C4-2B (cell line): ENCODE results near the gene MYADML2.

Experiments
- H3K27ac ChIP-seq: fragments of 450-650 bp; 2 replicates; pipeline ENCODE4 v1.5.1; 2017
- ZFX ChIP-seq: fragments of 450-650 bp; IDR thresholded peaks from 2 replicates; pipeline ENCODE4 v1.6.1; 2017
- TF ChIP-seq, protein P1 (sequence below): fragments of 450-650 bp; conservative IDR thresholded peaks from 2 replicates; pipeline ENCODE4 v1.5.1; 2017; ENCODE audit warnings: mild to moderate bottlenecking

Gene MYADML2

DNA sequence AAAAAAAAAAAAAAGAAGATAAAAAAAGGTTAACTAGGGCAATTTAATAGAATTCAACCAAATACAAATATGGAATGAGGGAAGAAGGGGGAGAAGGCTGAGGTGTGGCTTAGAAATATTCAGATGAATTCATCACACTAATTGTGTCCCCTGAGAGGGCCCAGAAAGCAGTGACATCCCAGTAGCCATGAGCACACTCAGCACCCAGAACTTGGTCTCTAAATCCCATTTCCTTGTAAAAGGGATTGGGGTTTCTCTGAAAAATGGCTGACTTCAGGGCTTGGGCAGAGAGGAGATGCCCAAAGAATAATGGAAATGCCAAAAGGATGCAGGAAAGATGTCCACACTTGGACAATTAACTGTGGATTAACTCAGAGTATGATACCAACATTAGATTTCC lies 26.4 kb upstream of the MYADML2 start:
- TF ChIP-seq, protein P1, sequence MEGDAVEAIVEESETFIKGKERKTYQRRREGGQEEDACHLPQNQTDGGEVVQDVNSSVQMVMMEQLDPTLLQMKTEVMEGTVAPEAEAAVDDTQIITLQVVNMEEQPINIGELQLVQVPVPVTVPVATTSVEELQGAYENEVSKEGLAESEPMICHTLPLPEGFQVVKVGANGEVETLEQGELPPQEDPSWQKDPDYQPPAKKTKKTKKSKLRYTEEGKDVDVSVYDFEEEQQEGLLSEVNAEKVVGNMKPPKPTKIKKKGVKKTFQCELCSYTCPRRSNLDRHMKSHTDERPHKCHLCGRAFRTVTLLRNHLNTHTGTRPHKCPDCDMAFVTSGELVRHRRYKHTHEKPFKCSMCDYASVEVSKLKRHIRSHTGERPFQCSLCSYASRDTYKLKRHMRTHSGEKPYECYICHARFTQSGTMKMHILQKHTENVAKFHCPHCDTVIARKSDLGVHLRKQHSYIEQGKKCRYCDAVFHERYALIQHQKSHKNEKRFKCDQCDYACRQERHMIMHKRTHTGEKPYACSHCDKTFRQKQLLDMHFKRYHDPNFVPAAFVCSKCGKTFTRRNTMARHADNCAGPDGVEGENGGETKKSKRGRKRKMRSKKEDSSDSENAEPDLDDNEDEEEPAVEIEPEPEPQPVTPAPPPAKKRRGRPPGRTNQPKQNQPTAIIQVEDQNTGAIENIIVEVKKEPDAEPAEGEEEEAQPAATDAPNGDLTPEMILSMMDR, result no peak
- no peak for TF ChIP-seq ZFX

DNA sequence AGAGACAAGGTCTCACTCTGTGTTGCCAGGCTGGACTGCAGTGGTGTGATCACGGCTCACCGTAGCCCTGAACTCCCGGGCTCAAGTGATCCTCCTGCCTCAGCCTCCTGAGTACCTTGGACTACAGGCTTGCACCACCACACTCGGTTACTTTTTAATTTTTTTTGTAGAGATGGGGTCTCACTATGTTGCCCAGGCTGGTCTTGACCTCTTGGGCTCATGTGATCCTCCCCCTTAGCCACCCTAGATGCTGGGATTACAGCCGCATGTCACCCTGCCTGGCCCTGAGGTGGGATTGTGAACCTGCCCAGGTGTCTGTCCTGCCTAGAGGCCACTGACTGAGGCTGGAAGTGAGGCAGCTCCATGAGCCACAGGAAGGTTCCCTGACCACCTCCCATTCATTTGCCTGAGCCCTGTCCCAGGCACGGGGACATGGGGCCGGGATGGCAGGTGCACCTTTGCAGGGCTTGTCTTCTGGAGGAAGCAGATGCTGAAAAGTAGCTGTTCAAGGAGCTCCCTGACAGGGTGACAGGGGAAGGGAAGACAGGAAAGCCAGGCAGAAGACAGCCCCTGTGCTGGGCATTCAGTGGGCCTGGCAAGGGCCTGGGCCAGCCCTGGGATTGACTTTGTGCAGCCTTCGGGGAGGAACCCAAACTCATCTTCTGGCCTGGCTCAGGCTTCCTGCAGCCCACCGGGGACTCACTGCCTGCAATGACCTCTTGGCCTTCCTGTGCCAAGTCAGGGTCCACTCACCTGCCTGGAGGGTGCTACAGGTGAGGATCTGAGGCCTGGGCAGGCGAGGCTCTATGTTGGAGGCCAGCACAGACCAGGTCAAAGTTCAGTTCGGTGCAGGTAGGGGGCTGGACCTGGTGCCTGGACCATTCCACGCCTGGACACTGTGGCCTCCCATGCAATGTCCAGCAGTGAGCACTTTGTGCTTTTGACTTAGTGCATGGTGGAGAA lies 22.1 kb upstream of the MYADML2 start:
- no peak overlapping the region for H3K27ac ChIP-seq
- TF ChIP-seq, protein P1, result no peak
- no peak for TF ChIP-seq ZFX

More for the DNA sequence above, 26.4 kb upstream of the MYADML2 start:
- H3K27ac ChIP-seq, result no peak overlapping the region

DNA sequence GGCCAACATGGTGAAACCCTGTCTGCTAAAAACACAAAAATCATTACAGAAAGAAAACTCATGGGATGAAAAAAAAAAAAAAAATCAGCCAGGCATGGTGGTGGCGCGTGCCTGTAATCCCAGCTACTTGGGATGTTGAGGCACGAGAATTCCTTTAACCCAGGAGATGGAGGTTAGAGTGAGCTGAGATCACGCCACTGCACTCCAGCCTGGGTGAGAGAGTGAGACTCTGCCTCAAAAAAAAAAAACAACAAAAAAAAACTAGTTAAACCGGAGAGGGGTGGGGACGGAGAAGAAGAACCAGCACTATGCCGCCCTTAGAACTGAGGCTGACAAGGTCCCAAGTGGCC lies 21.3 kb upstream of the MYADML2 start:
- TF ChIP-seq, protein P1, result no peak
- no peak for TF ChIP-seq ZFX
- H3K27ac ChIP-seq, result no peak overlapping the region

DNA sequence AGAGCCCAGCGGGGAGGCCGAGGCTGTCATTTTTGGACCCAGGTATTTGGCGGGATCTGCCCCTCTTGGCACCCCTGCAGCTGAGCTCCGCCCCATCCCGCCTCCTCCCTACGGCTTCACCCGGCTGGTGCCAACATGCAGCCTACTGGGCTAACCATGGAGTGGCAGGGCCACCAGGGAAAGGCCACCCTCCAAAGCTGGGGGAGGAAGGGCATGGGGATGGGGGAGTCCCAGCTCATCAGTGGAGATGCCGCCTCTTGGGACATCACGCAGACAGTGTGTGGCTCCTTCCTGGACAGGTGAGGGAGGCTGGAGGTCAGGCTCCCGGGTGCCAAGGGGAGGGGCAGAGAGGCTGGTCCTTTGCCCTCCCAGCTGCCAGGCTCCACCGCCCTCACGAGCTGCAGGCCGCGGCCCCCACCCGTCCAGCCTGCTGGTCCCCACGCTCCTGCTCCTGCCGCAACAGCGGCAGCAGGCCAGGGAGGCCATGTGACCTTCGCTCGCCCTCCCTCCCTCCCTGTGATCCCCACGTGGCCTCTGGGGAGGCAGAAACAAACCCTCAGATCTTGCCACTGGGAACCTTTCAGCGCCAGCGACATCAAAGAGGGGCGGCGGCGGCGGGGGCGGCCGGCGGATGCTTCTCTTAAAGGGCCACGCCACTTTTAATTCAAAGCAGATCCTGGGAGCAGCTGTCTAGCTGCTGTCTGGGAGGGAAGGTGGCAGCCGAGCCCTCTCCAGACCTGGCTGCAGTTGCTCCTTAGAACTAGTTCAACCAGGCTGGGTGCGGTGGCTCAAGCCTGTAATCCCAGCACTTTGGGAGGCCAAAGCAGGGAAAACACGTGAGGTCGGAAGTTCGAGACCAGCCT lies 20.7 kb upstream of the MYADML2 start:
- no peak for TF ChIP-seq ZFX
- TF ChIP-seq, protein P1, result no peak
- no peak overlapping the region for H3K27ac ChIP-seq

DNA sequence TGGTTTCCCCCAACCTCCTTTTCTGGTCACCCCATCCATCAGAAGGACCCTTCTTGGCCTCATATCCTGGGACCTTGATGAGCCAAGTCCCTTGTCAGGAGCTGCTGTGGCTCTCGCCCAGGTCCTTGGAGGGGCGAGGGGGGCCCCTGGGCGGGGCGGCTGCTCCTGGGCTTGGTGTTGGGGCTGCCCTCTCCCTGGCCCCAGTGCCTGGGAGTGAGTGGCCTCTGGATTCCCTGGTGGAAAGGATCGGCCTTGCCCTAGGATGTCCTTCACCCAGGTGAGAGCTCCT lies 20.2 kb upstream of the MYADML2 start:
- no peak overlapping the region for H3K27ac ChIP-seq
- TF ChIP-seq, protein P1, result no peak
- no peak for TF ChIP-seq ZFX

DNA sequence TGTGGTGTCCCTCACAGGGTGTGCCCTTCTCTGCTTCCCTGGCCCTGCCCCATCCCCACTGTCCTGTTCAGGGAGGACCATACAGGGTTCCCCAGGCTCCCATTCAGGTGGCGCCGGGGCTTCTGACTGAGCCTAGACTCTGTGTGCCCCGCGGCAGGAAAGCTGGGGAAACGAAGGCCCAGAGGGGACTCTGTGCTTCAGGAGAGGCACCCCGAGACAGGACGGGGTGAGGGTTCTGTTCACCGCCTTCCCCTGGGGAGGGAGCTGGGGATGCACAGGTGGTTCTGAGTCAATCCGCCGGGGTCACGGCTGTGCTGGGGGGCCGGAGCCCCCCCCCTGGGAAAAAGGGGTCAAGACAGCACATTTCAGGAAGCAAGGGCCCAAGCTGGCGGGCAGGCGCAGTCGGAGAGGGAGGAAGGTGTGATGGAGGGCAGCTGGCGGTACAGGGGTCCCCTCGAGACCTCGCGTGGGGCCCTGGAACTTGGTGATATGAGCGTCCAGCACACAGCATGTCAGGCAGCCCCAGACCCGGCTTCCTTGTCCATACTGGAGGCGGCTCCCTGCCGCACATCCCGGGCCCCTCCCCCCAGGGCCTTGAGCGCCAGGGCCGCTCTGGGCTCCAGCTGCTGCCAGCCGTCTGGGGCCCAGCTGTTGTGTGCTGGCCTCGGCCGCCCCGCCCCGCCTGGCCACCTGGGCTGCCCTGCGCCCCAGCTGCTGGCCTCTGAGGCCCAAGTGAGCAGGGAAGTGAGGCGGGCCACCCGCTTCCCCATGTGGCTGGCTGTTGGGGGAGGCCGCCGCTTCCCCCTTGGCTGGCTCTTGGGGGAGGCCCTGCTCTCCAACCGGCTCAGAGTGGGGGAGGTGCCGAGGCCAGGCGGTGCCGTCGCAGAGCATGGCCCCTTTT lies 19.6 kb upstream of the MYADML2 start:
- no peak overlapping the region for H3K27ac ChIP-seq
- TF ChIP-seq, protein P1, result no peak
